HG03442 (cell line): ENCODE results near the gene GPATCH2.

ENCODE experiments used
- ATAC-seq: cut with Tn5 transposase; IDR thresholded peaks from one replicate; pipeline ENCODE4 v1.9.1; 2021; ENCODE audit warnings: mild to moderate bottlenecking, moderate library complexity; ENCODE audit not compliant: unreplicated experiment

GPATCH2 gene

GRCh38 chr1:217630711-217631591 lies at the start of gene GPATCH2, which contains the start of gene SPATA17:
Gene GPATCH2 (minus strand): TSS chr1:217631090. CDS start chr1:217630971, 119 bp downstream.
Gene SPATA17 (plus strand): TSS chr1:217631344. CDS start chr1:217631379, 35 bp downstream.
- ATAC-seq = peak; percentile 97

DNA sequence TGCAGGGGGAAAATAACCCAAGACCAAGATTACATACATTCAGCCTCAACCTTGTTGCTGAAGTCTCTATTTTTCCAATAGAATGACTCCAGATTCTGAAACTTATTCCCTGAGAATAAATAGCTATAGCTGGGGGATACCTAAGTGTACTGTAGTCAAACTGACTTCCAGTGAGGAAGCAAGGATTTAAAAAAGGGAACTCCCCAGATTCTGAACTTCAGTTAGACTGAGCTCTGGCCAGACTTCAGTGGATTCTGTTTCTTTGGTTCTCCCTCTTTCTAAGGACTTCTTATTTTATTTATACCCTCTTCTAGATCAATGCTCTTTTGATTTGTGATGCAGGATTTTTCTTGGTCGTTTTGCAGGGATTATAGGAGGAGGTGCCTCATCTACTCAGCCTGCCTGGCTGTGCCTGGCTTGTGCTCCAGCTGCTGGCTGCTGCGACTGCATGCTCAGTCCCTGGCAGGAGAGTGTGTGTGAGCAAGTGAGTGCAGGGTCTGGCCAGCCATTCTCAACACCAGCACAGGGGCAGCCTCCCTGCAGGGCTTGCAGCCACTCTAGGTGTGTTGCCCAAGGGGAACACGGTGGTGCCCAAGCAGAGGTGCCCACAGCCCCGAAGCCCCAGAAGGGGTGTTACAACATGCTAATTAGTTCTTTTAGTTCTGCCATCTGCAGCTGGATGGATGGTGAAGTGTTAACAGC lies 43.3 kb upstream of the GPATCH2 start:
- ATAC-seq = no peak

GRCh38 chr1:217673387-217673786 lies 42.5 kb upstream of the GPATCH2 start:
- ATAC-seq = no peak

GRCh38 chr1:217668351-217668940 lies 37.6 kb upstream of the GPATCH2 start:
- no peak for ATAC-seq

GRCh38 chr1:217661407-217661806 lies 30.5 kb upstream of the GPATCH2 start:
- no peak for ATAC-seq

- peak; percentile 75 for ATAC-seq
These were observed 29.6 kb upstream of the GPATCH2 start for GRCh38 chr1:217660353-217661062.

GRCh38 chr1:217650674-217651073 lies 19.8 kb upstream of the GPATCH2 start:
- ATAC-seq = no peak

DNA sequence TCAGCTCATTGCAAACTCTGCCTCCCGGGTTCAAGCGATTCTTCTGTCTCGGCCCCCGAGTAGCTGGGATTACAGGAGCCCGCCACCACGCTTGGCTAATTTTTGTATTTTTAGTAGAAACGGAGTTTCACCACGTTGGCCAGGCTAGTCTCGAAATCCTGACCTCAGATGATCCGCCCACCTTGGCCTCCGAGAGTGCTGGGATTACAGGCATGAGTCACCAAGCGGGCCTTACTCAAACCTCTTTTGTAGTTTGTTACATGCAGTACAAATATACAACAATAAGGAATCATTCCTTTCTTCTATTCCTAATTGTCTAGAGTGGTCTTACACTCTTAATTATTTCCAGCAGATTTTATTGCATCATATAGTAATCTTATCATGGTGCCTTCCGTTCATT lies 16.9 kb upstream of the GPATCH2 start:
- no peak for ATAC-seq

GRCh38 chr1:217642455-217642854 lies 11.6 kb upstream of the GPATCH2 start:
- no peak for ATAC-seq

- ATAC-seq = no peak
These were observed 3.5 kb downstream of the GPATCH2 start for GRCh38 chr1:217627431-217627830.

DNA sequence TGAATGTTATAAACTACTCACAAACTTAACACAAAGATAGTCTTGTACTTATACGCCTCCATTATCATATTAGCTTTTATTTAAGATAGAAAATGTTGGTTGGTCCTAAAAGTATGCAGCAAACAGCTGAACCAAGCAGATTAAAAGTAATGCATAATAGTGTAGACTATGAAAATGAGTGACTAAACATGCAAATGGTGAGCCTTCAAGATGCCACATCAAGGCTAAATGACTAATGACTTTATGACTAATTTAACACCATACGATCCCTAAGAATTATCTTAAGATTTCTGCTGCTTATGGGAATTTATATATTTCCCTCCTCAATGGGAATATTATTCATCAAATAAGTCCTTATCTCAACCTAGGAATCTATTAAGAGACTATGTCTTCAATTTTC lies 4.6 kb downstream of the GPATCH2 start:
- ATAC-seq = no peak

- no peak for ATAC-seq
These were observed 8.8 kb downstream of the GPATCH2 start for GRCh38 chr1:217622042-217622441.

DNA sequence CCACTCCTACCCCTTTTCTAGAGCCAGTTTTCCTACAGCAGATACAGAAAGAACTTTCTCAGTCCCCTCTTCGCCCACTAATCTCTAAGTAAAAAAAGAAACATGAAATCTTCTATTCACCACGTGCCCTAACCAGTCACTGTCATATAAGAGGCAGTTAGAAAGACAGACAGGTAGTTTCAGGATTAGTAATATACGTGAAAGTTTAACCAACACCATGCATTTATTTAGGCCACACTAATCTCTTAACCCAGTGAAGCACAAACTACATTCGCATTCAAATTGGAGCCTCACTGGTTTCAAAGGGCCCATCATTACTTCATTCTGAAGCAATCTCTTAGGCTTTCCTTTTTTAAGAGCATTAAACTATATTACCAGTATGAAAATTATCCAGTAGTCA lies 10.1 kb downstream of the GPATCH2 start:
- peak; percentile 100 for ATAC-seq

DNA sequence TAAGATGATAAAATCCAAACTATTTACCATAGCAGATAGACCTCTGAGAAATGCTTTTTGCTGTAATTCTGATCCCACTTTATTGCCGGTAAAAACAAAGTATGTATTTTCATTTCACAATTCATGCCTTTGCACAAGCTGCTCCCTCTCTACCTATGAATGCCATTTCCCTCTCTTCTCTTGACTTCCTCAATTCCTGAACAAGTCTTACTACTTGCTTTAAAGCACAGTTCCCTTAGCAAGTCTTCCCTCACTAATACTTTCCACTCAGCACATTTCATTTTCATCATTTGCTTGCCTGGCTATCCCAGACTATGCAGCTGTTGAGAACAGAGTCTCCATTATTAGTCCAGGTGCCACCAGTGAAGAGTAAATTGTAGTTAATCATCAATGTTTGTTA lies 13.8 kb downstream of the GPATCH2 start:
- no peak for ATAC-seq

GRCh38 chr1:217614200-217614712 lies 16.6 kb downstream of the GPATCH2 start:
- ATAC-seq = no peak

GRCh38 chr1:217605390-217605789 lies 25.5 kb downstream of the GPATCH2 start:
- ATAC-seq = no peak

DNA sequence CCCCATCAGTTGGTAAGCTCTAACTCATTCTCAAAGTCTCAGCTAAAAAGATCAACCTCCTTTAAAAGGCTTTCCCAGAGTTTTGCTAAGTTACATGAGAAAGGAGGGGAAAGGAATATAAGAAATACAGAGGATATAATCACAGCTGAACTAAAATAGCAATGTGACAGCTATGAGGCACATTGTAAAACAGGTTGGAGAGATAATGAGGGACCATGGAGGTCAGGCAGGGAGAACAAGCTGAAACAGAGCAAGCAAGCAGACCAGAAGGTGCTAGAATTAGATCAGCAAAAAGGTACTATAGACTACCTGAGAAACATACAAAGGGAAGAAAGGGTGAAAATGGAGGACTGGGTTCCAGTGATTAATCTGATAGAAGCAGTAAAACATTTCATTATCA lies 28.5 kb downstream of the GPATCH2 start:
- no peak for ATAC-seq

GRCh38 chr1:217599154-217599553 lies 31.7 kb downstream of the GPATCH2 start:
- no peak for ATAC-seq

DNA sequence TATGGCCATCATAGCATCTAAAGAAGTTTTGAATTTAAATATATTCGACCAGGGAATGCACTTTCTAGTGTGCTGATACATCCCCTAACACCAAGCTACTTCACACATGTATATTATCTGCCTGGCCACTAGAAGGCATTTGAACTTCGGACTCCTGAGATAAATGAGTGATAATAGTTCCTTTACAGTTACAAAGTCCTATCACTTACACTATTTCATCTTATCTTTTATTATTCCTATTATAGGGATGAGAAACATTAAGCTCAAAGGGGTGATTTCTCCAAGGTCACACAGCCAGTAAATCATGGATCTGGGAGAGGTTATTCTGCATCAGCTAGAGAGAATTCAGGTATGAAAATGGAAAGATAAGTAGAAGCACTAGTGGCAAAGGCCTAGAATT lies 40.3 kb downstream of the GPATCH2 start:
- ATAC-seq = no peak

DNA sequence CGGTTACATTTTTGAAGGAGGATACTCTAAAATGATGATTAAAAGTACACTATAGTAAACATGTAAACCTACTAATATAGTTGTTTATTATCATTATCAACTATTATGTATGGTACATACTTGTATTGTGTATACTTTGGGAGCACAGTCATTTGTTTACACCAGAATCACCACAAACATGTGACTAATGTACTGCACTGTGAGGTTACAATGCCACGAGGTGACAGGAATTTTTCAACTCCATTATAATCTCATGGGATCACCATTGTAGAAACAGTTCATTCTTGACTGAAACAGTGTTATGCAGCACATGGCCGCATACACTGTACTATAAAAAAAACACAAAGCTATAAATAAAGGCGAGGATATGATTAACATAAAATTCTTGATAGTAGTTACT lies 44.3 kb downstream of the GPATCH2 start:
- no peak for ATAC-seq

DNA sequence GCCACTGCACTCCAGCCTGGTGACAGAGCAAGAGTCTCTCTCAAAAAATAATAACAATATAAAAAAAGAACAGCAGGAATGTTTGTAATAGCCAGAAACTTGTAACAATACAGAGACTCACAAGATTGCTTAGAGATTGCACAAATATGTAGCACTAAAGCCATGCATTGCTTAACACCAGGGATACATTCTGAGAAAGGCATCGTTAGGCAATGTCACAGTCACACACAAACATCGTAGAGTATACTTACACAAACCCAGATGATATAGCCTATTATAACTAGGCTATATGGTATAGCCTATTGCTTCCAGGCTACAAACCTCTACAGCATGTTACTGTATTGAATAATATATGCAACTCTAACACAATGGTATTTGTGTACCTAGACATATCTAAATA lies 45.3 kb downstream of the GPATCH2 start:
- no peak for ATAC-seq
